Endothelial cell (in vitro differentiated cells): ENCODE measurements around the gene SLC2A5. TPM values are rescaled to one million over a fixed set of nuclear protein-coding genes. Genes with fewer than 3 reads are reported as not detected.

Experiments
- DNase-seq: peaks from one replicate; pipeline ENCODE4 v3.0.0; 2021; ENCODE audit warnings: low spot score
- H3K27ac Mint-ChIP-seq: one replicate; pipeline ENCODE4 v1.8.0; 2021; ENCODE audit warnings: mixed read lengths, inconsistent platforms; ENCODE audit not compliant: unreplicated experiment
- H3K27me3 Mint-ChIP-seq: one replicate; pipeline ENCODE4 v1.8.0; 2021; ENCODE audit warnings: mild to moderate bottlenecking, moderate library complexity, mixed read lengths, inconsistent platforms; ENCODE audit not compliant: unreplicated experiment
- H3K36me3 Mint-ChIP-seq: one replicate; pipeline ENCODE4 v1.8.0; 2021; ENCODE audit warnings: mild to moderate bottlenecking, low read depth, mixed read lengths, inconsistent platforms; ENCODE audit not compliant: unreplicated experiment
- H3K4me1 Mint-ChIP-seq: one replicate; pipeline ENCODE4 v1.8.0; 2021; ENCODE audit warnings: mild to moderate bottlenecking, mixed read lengths, inconsistent platforms; ENCODE audit not compliant: unreplicated experiment
- H3K4me3 Mint-ChIP-seq: one replicate; pipeline ENCODE4 v1.8.0; 2021; ENCODE audit warnings: mild to moderate bottlenecking, mixed read lengths, inconsistent platforms; ENCODE audit not compliant: unreplicated experiment
- H3K9me3 Mint-ChIP-seq: one replicate; pipeline ENCODE4 v1.8.0; 2021; ENCODE audit warnings: mixed read lengths, inconsistent platforms; ENCODE audit not compliant: unreplicated experiment
- total RNA-seq: library from RNA; stranded (reverse); fragmentation: NEBNext Ultra II Directional; extraction: Animal tissue kit (Norgen Biotek cat#: 25700); gene quantifications from one replicate; pipeline ENCODE4 v1.2.1, GENCODE V29; 2021; ENCODE audit not compliant: unreplicated experiment
- TF ChIP-seq, protein P1 (sequence below): fragments of 200-600 bp; sonication (generic); IDR thresholded peaks from one replicate; pipeline ENCODE4 v1.5.0; 2021; ENCODE audit warnings: antibody characterized with exemption; ENCODE audit not compliant: unreplicated experiment

The SLC2A5 gene
- total RNA-seq, 1 donor from 2014 or later, result not detected

DNA sequence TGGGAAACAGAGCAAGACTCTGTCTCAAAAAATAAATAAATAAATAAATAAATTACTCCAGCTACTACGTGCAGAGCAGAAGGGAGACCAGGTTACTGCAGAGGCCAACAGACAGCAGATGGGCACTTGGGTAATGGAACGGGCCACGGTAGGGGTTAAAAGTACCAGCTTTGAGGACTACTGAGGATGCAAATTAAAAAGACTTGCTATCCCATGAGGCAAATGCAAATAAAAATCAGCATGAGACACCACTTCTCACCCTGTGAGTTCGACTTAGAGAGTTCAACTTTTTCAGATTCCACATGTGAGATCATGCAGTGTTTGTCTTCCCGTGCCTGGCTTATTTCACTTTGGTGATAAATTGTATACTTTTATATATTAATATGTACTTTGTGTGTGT lies 6.6 kb downstream of the SLC2A5 start:
- Mint-ChIP-seq H3K4me3 (no peak overlapping the region), H3K9me3 (no peaks in the 10 kb centered on the region), H3K27me3 (peaks cover 4% of the 10 kb centered on the region)

DNA sequence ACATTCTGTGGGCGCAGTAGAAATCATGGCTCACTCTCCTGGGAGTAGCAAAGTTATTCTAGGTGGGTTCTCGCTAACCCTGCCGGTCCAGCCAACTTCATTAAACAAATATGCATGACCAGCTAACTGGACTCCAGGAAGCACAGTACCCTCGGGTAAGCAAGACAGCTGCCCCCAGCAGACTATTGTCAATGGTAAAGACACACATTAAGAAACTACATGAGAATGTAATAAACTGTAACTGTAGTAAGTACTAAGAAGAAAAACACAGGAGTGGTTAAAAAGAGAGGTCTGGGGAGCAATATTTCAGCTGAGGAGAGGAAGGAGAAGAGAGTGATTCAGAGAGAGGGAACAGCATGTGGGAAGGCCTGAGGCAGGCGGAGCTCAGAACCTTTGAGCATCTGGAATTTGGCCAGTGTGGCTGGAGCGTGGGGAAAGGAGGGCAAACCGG lies 7.4 kb downstream of the SLC2A5 start:
- H3K9me3 Mint-ChIP-seq, result no peaks in the 10 kb centered on the region
- no peak overlapping the region for H3K27ac Mint-ChIP-seq
- no peak for DNase-seq
- no peak overlapping the region for H3K4me3 Mint-ChIP-seq
- TF ChIP-seq, protein P1, sequence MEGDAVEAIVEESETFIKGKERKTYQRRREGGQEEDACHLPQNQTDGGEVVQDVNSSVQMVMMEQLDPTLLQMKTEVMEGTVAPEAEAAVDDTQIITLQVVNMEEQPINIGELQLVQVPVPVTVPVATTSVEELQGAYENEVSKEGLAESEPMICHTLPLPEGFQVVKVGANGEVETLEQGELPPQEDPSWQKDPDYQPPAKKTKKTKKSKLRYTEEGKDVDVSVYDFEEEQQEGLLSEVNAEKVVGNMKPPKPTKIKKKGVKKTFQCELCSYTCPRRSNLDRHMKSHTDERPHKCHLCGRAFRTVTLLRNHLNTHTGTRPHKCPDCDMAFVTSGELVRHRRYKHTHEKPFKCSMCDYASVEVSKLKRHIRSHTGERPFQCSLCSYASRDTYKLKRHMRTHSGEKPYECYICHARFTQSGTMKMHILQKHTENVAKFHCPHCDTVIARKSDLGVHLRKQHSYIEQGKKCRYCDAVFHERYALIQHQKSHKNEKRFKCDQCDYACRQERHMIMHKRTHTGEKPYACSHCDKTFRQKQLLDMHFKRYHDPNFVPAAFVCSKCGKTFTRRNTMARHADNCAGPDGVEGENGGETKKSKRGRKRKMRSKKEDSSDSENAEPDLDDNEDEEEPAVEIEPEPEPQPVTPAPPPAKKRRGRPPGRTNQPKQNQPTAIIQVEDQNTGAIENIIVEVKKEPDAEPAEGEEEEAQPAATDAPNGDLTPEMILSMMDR, result no peak
- peaks cover 1% of the 10 kb centered on the region for H3K27me3 Mint-ChIP-seq
- H3K36me3 Mint-ChIP-seq, result no peaks in the 10 kb centered on the region
- no peaks in the 10 kb centered on the region for H3K4me1 Mint-ChIP-seq

More for the DNA sequence above, 6.6 kb downstream of the SLC2A5 start:
- H3K36me3 Mint-ChIP-seq, result no peaks in the 10 kb centered on the region
- no peak for DNase-seq
- TF ChIP-seq, protein P1, result no peak
- H3K4me1 Mint-ChIP-seq, result no peaks in the 10 kb centered on the region
- no peak overlapping the region for H3K27ac Mint-ChIP-seq

DNA sequence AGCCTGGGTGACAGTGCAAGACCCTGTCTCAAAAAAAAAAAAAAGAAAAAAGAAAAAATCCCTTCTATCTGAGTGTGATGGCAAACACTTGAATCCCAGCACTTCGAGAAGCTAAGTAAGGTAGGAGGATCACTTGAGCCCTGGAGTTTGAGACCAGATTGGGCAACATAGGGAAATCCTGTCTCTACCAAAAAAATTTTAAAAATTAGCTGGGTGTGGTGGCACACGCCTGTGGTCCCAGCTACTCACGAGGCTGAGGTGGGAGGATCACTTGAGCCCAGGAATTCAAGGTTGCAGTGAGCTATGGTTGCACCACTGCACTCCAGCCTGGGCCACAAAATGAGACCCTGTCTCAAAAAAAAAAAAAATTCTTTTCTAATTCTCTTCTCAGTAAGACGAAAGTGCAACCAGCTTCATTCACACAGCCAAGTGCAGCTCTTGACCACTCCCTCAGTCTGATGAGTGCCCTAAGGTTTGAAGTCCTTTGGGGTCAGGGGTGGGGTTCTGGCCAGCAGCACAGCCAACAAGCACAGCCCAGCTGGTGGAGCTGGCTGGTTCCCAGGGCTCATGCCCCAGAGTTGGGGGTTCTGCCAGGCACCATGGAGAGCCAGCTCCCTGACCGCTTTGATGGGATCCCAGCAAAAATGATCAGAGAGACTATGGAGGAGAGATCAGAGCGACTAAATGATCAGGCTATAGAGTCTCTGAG lies 8.0 kb downstream of the SLC2A5 start:
- H3K4me1 Mint-ChIP-seq, result no peaks in the 10 kb centered on the region
- peaks cover 1% of the 10 kb centered on the region for H3K27me3 Mint-ChIP-seq
- no peak overlapping the region for H3K4me3 Mint-ChIP-seq
- TF ChIP-seq, protein P1, result no peak
- no peaks in the 10 kb centered on the region for H3K36me3 Mint-ChIP-seq
- H3K9me3 Mint-ChIP-seq, result no peaks in the 10 kb centered on the region
- H3K27ac Mint-ChIP-seq, result no peak overlapping the region
- no peak for DNase-seq

DNA sequence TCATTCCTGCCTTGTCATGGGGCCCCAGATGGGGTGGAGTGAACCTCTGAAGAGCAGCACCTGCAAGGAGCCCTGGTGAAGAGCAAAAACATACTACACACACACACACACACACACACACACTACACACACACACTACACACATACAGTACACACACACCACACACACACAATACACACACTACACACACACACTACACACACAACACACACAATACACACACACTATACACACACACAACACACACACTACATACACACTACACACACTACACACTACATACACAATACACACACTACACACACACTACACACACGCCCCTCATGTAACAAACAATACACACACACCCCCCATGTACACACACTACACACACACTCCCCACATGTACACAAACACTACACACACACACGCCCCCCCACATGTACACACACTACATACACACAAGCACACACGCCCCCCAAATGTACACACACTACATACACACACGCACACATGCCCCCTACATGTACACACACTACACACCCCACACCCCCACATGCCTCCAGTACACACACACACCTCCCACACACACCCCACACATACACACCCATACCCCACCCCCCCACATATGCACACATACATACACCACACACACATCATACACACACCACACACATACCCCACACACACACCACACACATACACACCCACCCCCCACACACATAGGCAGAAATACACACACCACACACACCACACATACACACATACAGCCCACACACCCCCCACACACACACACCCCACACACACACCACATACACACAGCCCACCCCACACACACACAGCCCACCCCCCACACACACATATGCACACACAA lies 9.3 kb downstream of the SLC2A5 start:
- no peak overlapping the region for H3K4me3 Mint-ChIP-seq
- TF ChIP-seq, protein P1, result no peak
- DNase-seq, result no peak
- peaks cover 1% of the 10 kb centered on the region for H3K27me3 Mint-ChIP-seq
- H3K36me3 Mint-ChIP-seq, result no peaks in the 10 kb centered on the region
- H3K27ac Mint-ChIP-seq, result no peak overlapping the region
- H3K9me3 Mint-ChIP-seq, result no peaks in the 10 kb centered on the region
- no peaks in the 10 kb centered on the region for H3K4me1 Mint-ChIP-seq

DNA sequence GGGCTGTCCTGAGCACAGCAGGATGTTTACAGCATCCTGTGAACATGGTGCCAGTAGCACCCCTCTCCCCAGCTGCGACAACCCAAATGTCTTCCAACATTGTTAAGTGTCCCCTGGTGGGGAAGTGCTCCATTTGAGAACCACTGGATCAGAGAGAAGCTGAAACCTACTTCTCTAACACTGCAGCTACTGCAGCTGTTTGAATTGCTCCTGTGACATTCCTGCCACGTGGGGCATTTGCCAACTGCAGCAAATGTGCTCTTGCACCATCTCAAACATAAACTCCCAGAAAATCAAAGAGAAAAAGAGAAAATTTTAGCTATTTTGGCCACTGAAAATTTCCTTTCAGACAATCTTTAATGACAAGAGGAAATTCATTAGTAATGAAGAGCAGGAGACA lies 11.0 kb downstream of the SLC2A5 start:
- Mint-ChIP-seq H3K4me3 (no peak overlapping the region), H3K4me1 (no peaks in the 10 kb centered on the region), H3K9me3 (no peaks in the 10 kb centered on the region), H3K36me3 (no peaks in the 10 kb centered on the region), H3K27me3 (peaks cover 1% of the 10 kb centered on the region), H3K27ac (no peak overlapping the region)
- TF ChIP-seq, protein P1, result no peak
- no peak for DNase-seq
